HL-60 (cell line): ENCODE data around the gene OXTR.

Source experiments
- DNase-seq, 2 experiments: peaks; one replicate each; pipeline ENCODE4 v3.0.0-alpha.2; 2010 to 2020; ENCODE audit warnings: low read depth in 1 of 2, low spot score in 1 of 2
- H3K27ac ChIP-seq: fragments of 250-450 bp; sonication (Bioruptor Pico); replicated peaks from 2 replicates; pipeline ENCODE4 v1.5.1; 2020; ENCODE audit warnings: mild to moderate bottlenecking, moderate library complexity
- H3K27me3 ChIP-seq: fragments of 250-450 bp; sonication (Bioruptor Pico); 2 replicates; pipeline ENCODE4 v1.5.1; 2021; ENCODE audit warnings: mild to moderate bottlenecking, moderate library complexity; ENCODE audit not compliant: insufficient read depth, poor library complexity, severe bottlenecking
- H3K4me3 ChIP-seq: replicated peaks from 2 replicates; pipeline ENCODE4 v1.5.1; 2011; ENCODE audit warnings: mild to moderate bottlenecking, control low read depth, low read length; ENCODE audit not compliant: insufficient read depth
- GABPA ChIP-seq: IDR thresholded peaks from 2 replicates; pipeline ENCODE4 v1.6.1; 2012; ENCODE audit warnings: low read depth
- POLR2AphosphoS5 ChIP-seq: IDR thresholded peaks from 2 replicates; pipeline ENCODE4 v1.6.1; 2012; ENCODE audit warnings: low read depth
- SPI1 ChIP-seq: IDR thresholded peaks from 2 replicates; pipeline ENCODE4 v1.6.1; 2012; ENCODE audit warnings: low read depth, mild to moderate bottlenecking, borderline replicate concordance
- TF ChIP-seq, protein P1 (sequence below): IDR thresholded peaks from 2 replicates; pipeline ENCODE4 v1.6.1; 2012; ENCODE audit warnings: low read depth; ENCODE audit not compliant: insufficient replicate concordance
- TF ChIP-seq, protein P2 (sequence below): IDR thresholded peaks from one replicate; pipeline ENCODE4 v1.5.1; 2011; ENCODE audit warnings: low read length, control low read depth, inconsistent platforms; ENCODE audit not compliant: insufficient read depth

OXTR gene

DNA sequence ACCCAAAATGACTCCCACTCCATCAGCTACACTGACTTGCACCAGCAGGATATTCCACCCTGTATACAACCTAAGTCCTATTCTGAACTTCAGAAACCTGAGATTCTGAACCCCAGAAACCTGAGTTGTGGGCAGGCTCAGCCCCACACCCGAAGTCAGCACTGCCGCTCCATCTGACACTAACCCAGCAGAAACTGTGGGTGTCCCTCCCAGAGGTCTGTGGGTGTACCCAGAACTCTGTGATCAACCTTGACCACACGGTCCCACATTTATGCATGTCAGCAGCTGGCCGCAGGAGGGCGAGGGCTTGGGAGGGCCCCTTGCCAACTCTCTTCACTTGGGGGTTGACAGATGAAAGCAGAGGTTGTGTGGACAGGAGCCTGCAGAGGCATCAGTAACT, 9.3 kb downstream of the OXTR start:
- no peak overlapping the region for H3K4me3 ChIP-seq
- no peaks in the 10 kb centered on the region for H3K27me3 ChIP-seq
- H3K27ac ChIP-seq, result no peak overlapping the region
- DNase-seq, result no peak
- TF ChIP-seq SPI1 (no peak), GABPA (no peak), POLR2AphosphoS5 (no peak)
- TF ChIP-seq, protein P1, sequence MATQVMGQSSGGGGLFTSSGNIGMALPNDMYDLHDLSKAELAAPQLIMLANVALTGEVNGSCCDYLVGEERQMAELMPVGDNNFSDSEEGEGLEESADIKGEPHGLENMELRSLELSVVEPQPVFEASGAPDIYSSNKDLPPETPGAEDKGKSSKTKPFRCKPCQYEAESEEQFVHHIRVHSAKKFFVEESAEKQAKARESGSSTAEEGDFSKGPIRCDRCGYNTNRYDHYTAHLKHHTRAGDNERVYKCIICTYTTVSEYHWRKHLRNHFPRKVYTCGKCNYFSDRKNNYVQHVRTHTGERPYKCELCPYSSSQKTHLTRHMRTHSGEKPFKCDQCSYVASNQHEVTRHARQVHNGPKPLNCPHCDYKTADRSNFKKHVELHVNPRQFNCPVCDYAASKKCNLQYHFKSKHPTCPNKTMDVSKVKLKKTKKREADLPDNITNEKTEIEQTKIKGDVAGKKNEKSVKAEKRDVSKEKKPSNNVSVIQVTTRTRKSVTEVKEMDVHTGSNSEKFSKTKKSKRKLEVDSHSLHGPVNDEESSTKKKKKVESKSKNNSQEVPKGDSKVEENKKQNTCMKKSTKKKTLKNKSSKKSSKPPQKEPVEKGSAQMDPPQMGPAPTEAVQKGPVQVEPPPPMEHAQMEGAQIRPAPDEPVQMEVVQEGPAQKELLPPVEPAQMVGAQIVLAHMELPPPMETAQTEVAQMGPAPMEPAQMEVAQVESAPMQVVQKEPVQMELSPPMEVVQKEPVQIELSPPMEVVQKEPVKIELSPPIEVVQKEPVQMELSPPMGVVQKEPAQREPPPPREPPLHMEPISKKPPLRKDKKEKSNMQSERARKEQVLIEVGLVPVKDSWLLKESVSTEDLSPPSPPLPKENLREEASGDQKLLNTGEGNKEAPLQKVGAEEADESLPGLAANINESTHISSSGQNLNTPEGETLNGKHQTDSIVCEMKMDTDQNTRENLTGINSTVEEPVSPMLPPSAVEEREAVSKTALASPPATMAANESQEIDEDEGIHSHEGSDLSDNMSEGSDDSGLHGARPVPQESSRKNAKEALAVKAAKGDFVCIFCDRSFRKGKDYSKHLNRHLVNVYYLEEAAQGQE, result no peak
- TF ChIP-seq, protein P2, sequence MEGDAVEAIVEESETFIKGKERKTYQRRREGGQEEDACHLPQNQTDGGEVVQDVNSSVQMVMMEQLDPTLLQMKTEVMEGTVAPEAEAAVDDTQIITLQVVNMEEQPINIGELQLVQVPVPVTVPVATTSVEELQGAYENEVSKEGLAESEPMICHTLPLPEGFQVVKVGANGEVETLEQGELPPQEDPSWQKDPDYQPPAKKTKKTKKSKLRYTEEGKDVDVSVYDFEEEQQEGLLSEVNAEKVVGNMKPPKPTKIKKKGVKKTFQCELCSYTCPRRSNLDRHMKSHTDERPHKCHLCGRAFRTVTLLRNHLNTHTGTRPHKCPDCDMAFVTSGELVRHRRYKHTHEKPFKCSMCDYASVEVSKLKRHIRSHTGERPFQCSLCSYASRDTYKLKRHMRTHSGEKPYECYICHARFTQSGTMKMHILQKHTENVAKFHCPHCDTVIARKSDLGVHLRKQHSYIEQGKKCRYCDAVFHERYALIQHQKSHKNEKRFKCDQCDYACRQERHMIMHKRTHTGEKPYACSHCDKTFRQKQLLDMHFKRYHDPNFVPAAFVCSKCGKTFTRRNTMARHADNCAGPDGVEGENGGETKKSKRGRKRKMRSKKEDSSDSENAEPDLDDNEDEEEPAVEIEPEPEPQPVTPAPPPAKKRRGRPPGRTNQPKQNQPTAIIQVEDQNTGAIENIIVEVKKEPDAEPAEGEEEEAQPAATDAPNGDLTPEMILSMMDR, result no peak

- Histone ChIP-seq H3K27ac (no peak overlapping the region), H3K4me3 (no peak overlapping the region), H3K27me3 (no peaks in the 10 kb centered on the region)
- TF ChIP-seq, protein P2, result no peak
- TF ChIP-seq, protein P1, result no peak
- TF ChIP-seq POLR2AphosphoS5 (no peak), SPI1 (no peak), GABPA (no peak)
- DNase-seq, result no peak
Measured at GRCh38 chr3:8759038-8759707, 10.2 kb downstream of the OXTR start.

GRCh38 chr3:8757551-8758518, 11.6 kb downstream of the OXTR start:
- no peak overlapping the region for H3K27ac ChIP-seq

More at GRCh38 chr3:8757551-8758518, 11.6 kb downstream of the OXTR start:
- no peak for TF ChIP-seq POLR2AphosphoS5
- TF ChIP-seq, protein P1, result no peak
- TF ChIP-seq, protein P2, result no peak
- TF ChIP-seq SPI1, result no peak
- TF ChIP-seq GABPA, result no peak
- H3K4me3 ChIP-seq, result no peak overlapping the region
- H3K27me3 ChIP-seq, result no peaks in the 10 kb centered on the region
- DNase-seq, result no peak
